Stimulated activated CD4-positive, alpha-beta T cell treated with anti-CD3 and anti-CD28 coated beads, Interleukin-15, amount 100 ng/mL, for 1 hour (primary cell): Measurements from ENCODE around the gene NOL6.
"Not testable (repeated sequence)": the region's sequence is repeated elsewhere in the genome, so short reads cannot be mapped to it uniquely, and the experiment has no call there.

Source experiments
- DNase-seq, 2 donors: peaks; one replicate each; pipeline ENCODE4 v3.0.0-alpha.2; 2020; ENCODE audit warnings: low read depth in 1 of 2, low spot score in 1 of 2

Gene NOL6

GRCh38 chr9:33472171-33472880 is 1.4 kb downstream of the NOL6 start:
- DNase-seq = no peak

- no peak for DNase-seq
Observed at GRCh38 chr9:33471361-33471760, 2.4 kb downstream of the NOL6 start.

- DNase-seq = no peak
Observed at GRCh38 chr9:33469891-33470290, 3.8 kb downstream of the NOL6 start.

GRCh38 chr9:33468797-33469621 is 4.7 kb downstream of the NOL6 start:
- no peak for DNase-seq

GRCh38 chr9:33468215-33468730 is 5.5 kb downstream of the NOL6 start:
- DNase-seq = no peak

GRCh38 chr9:33467526-33467925 is 6.2 kb downstream of the NOL6 start:
- DNase-seq = no peak

- DNase-seq = peak; percentile 49 to 59
Observed at GRCh38 chr9:33466565-33467495, 6.9 kb downstream of the NOL6 start.

- DNase-seq = no peak
Observed at GRCh38 chr9:33465596-33466564, 7.8 kb downstream of the NOL6 start.

- DNase-seq = no peak
Observed at GRCh38 chr9:33465096-33465495, 8.6 kb downstream of the NOL6 start.

- no peak for DNase-seq
Observed at GRCh38 chr9:33464045-33464636, 9.6 kb downstream of the NOL6 start.

GRCh38 chr9:33463151-33463550 is 10.6 kb downstream of the NOL6 start:
- no peak for DNase-seq

GRCh38 chr9:33461492-33461891 is 12.2 kb downstream of the NOL6 start:
- DNase-seq = no peak

- DNase-seq = no peak
Observed at GRCh38 chr9:33460854-33461253, 12.9 kb downstream of the NOL6 start.

GRCh38 chr9:33459115-33459514 is 14.6 kb downstream of the NOL6 start:
- DNase-seq = no peak

GRCh38 chr9:33458444-33458843 is 15.3 kb downstream of the NOL6 start:
- DNase-seq = peak; percentile 40 to 44

- DNase-seq = no peak
Observed at GRCh38 chr9:33455945-33456344, 17.8 kb downstream of the NOL6 start.

- DNase-seq = not testable (repeated sequence)
Observed at GRCh38 chr9:33455456-33455855, 18.3 kb downstream of the NOL6 start.

GRCh38 chr9:33454661-33455026 is 19.1 kb downstream of the NOL6 start:
- DNase-seq = not testable (repeated sequence)

GRCh38 chr9:33453999-33454660 is 19.6 kb downstream of the NOL6 start:
- DNase-seq = no peak
